MM.1S (cell line): ENCODE results near the gene PGK1.

Experiments used
- CTCF ChIP-seq: fragments of 300-600 bp; sonication (generic); IDR thresholded peaks from 2 replicates; pipeline ENCODE4 v1.5.1; 2016; ENCODE audit warnings: antibody characterized with exemption, low read length, mixed read lengths
- EZH2 ChIP-seq: fragments of 300-600 bp; sonication (generic); optimal IDR thresholded peaks from 2 replicates; pipeline ENCODE3; 2017; ENCODE audit warnings: low read depth, mild to moderate bottlenecking, antibody characterized with exemption, low read length, mixed read lengths
- EZH2phosphoT487 ChIP-seq: fragments of 300-600 bp; sonication (generic); IDR thresholded peaks from 2 replicates; pipeline ENCODE4 v1.6.1; 2018; ENCODE audit warnings: antibody characterized with exemption, low read length

GRCh38 chrX:78106651-78106986, 2.6 kb downstream of the PGK1 start:
- TF ChIP-seq CTCF (no peak), EZH2 (no peak), EZH2phosphoT487 (no peak)
